SK-N-SH treated with all-trans-retinoic acid at 6 μM for 48 hours (cell line): ENCODE measurements around the gene C1QBP.

Source experiments
- ATAC-seq: fragments of 200-7000 bp; cut with Tn5 transposase; 3 replicates; pipeline ENCODE4 v1.9.1; 2020; ENCODE audit warnings: mild to moderate bottlenecking, moderate library complexity
- ARNTL ChIP-seq: fragments of 450-650 bp; formaldehyde crosslinking; IDR thresholded peaks from 2 replicates; pipeline ENCODE4 v1.5.0; 2020; ENCODE audit warnings: low read depth, mild to moderate bottlenecking, moderate library complexity, borderline replicate concordance
- BACH2 ChIP-seq: fragments of 250-450 bp; sonication (Bioruptor Pico); IDR thresholded peaks from 2 replicates; pipeline ENCODE4 v1.9.0; 2021; ENCODE audit warnings: mild to moderate bottlenecking, borderline replicate concordance
- CREB5 ChIP-seq: fragments of 250-450 bp; sonication (Bioruptor Pico); IDR thresholded peaks from 2 replicates; pipeline ENCODE4 v1.5.1; 2020; ENCODE audit warnings: low read depth, mild to moderate bottlenecking, moderate library complexity
- CSDC2 ChIP-seq: fragments of 250-450 bp; sonication (Bioruptor Pico); IDR thresholded peaks from 2 replicates; pipeline ENCODE4 v1.5.0; 2020; ENCODE audit warnings: mild to moderate bottlenecking, moderate library complexity
- ESRRG ChIP-seq: fragments of 250-450 bp; sonication (Bioruptor Pico); IDR thresholded peaks from 2 replicates; pipeline ENCODE4 v1.6.1; 2021; ENCODE audit warnings: mild to moderate bottlenecking
- GLIS3 ChIP-seq: fragments of 250-450 bp; sonication (Bioruptor Pico); IDR thresholded peaks from 2 replicates; pipeline ENCODE4 v1.5.0; 2020; ENCODE audit warnings: mild to moderate bottlenecking, moderate library complexity
- ISL1 ChIP-seq: fragments of 250-450 bp; sonication (Bioruptor Pico); IDR thresholded peaks from 2 replicates; pipeline ENCODE4 v2.1.2; 2022; ENCODE audit warnings: mild to moderate bottlenecking, moderate library complexity
- OSR1 ChIP-seq: fragments of 250-450 bp; sonication (Bioruptor Pico); IDR thresholded peaks from 2 replicates; pipeline ENCODE4 v1.8.0; 2022; ENCODE audit warnings: moderate library complexity, mild to moderate bottlenecking, inconsistent platforms
- POU6F1 ChIP-seq: fragments of 250-450 bp; sonication (Bioruptor Pico); IDR thresholded peaks from 2 replicates; pipeline ENCODE4 v1.8.0; 2021; ENCODE audit warnings: low read depth, mild to moderate bottlenecking, moderate library complexity, borderline replicate concordance
- PPARA ChIP-seq: fragments of 250-450 bp; sonication (Bioruptor Pico); IDR thresholded peaks from 2 replicates; pipeline ENCODE4 v1.5.0; 2020; ENCODE audit warnings: mild to moderate bottlenecking, borderline replicate concordance
- RARB ChIP-seq: fragments of 250-450 bp; sonication (Bioruptor Pico); IDR thresholded peaks from 2 replicates; pipeline ENCODE4 v1.8.0; 2021; ENCODE audit warnings: mild to moderate bottlenecking, moderate library complexity
- SNAI2 ChIP-seq: fragments of 250-450 bp; sonication (Bioruptor Pico); IDR thresholded peaks from 2 replicates; pipeline ENCODE4 v1.5.0; 2020; ENCODE audit warnings: mild to moderate bottlenecking, moderate library complexity
- TCF4 ChIP-seq: fragments of 250-450 bp; sonication (Bioruptor Pico); IDR thresholded peaks from 2 replicates; pipeline ENCODE4 v1.8.0; 2021; ENCODE audit warnings: mild to moderate bottlenecking, moderate library complexity, borderline replicate concordance
- TSHZ2 ChIP-seq: fragments of 250-450 bp; sonication (Bioruptor Pico); IDR thresholded peaks from 2 replicates; pipeline ENCODE4 v1.5.0; 2020; ENCODE audit warnings: mild to moderate bottlenecking, moderate library complexity
- ZC3H10 ChIP-seq: fragments of 250-450 bp; sonication (Bioruptor Pico); IDR thresholded peaks from 2 replicates; pipeline ENCODE4 v1.5.1; 2021; ENCODE audit warnings: mild to moderate bottlenecking, moderate library complexity
- ZFP3 ChIP-seq: fragments of 250-450 bp; sonication (Bioruptor Pico); IDR thresholded peaks from 2 replicates; pipeline ENCODE4 v1.5.0; 2020; ENCODE audit warnings: mild to moderate bottlenecking, moderate library complexity
- ZFP30 ChIP-seq: fragments of 450-650 bp; formaldehyde crosslinking; IDR thresholded peaks from 2 replicates; pipeline ENCODE4 v1.5.0; 2022; ENCODE audit warnings: mild to moderate bottlenecking, moderate library complexity
- ZNF565 ChIP-seq: fragments of 450-650 bp; formaldehyde crosslinking; conservative IDR thresholded peaks from 2 replicates; pipeline ENCODE4 v1.5.0; 2020; ENCODE audit warnings: low read depth, mild to moderate bottlenecking, moderate library complexity
- ZNF70 ChIP-seq: fragments of 450-650 bp; formaldehyde crosslinking; IDR thresholded peaks from 2 replicates; pipeline ENCODE4 v1.5.0; 2020; ENCODE audit warnings: mild to moderate bottlenecking, moderate library complexity
- ZNF8 ChIP-seq: fragments of 450-650 bp; formaldehyde crosslinking; IDR thresholded peaks from 2 replicates; pipeline ENCODE4 v1.5.0; 2020; ENCODE audit warnings: mild to moderate bottlenecking, moderate library complexity

C1QBP gene

GRCh38 chr17:5425826-5426225, 13.1 kb downstream of the C1QBP start:
- ATAC-seq, result no peak
- TF ChIP-seq ISL1 (no peak), TCF4 (CRISPR knock-in tag) (no peak), ZNF565 (CRISPR knock-in tag) (no peak), POU6F1 (CRISPR knock-in tag) (no peak), CSDC2 (CRISPR knock-in tag) (no peak), ESRRG (CRISPR knock-in tag) (no peak), TSHZ2 (CRISPR knock-in tag) (no peak)

- ATAC-seq, result no peak
- TF ChIP-seq ZNF8 (no peak), ISL1 (no peak), GLIS3 (CRISPR knock-in tag) (no peak), POU6F1 (CRISPR knock-in tag) (no peak), ESRRG (CRISPR knock-in tag) (no peak), PPARA (no peak), ZC3H10 (CRISPR knock-in tag) (no peak), OSR1 (no peak), CREB5 (no peak), ARNTL (CRISPR knock-in tag) (no peak), BACH2 (CRISPR knock-in tag) (no peak), ZNF70 (CRISPR knock-in tag) (no peak), ZFP30 (no peak), RARB (CRISPR knock-in tag) (no peak), TSHZ2 (CRISPR knock-in tag) (no peak)
Observed at GRCh38 chr17:5424909-5425308, 14.0 kb downstream of the C1QBP start.

GRCh38 chr17:5422505-5422904, 16.4 kb downstream of the C1QBP start:
- ATAC-seq, result no peak
- no peak for TF ChIP-seq CSDC2 (CRISPR knock-in tag)
- TF ChIP-seq SNAI2 (CRISPR knock-in tag), result no peak
- TF ChIP-seq ZC3H10 (CRISPR knock-in tag), result no peak
- TF ChIP-seq GLIS3 (CRISPR knock-in tag), result no peak
- no peak for TF ChIP-seq ZFP3
- TF ChIP-seq RARB (CRISPR knock-in tag), result no peak
- no peak for TF ChIP-seq POU6F1 (CRISPR knock-in tag)
- TF ChIP-seq ISL1, result no peak
